Thymus (tissue), 11 donors: ENCODE data around the gene MTG2. TPM values are rescaled to one million over a fixed set of nuclear protein-coding genes. Genes with fewer than 3 reads are reported as not detected.
"Not testable (repeated sequence)": the region's sequence is repeated elsewhere in the genome, so short reads cannot be mapped to it uniquely, and the experiment has no call there.

ENCODE experiments used
- DNase-seq, 9 donors: peaks; one replicate each; pipeline ENCODE4 v3.0.0-alpha.2; 2013; ENCODE audit warnings: low spot score in 9 of 9, low read depth in 6 of 9, missing footprints in 1 of 9
- H3K27ac ChIP-seq, 2 donors: one replicate each; pipeline ENCODE4 v1.5.1; 2013; ENCODE audit warnings: control low read depth in 1 of 2, low read depth in 1 of 2, low read length in 1 of 2, mild to moderate bottlenecking in 1 of 2, moderate library complexity in 1 of 2
- H3K27me3 ChIP-seq, 2 donors: one replicate each; pipeline ENCODE4 v1.5.1; 2013; ENCODE audit warnings: low read length in 1 of 2; ENCODE audit not compliant: control insufficient read depth in 2 of 2, insufficient read depth in 1 of 2
- H3K36me3 ChIP-seq, 2 donors: one replicate each; pipeline ENCODE4 v1.5.1; 2013; ENCODE audit warnings: low read length in 1 of 2, mild to moderate bottlenecking in 1 of 2, moderate library complexity in 1 of 2; ENCODE audit not compliant: control insufficient read depth in 2 of 2, insufficient read depth in 2 of 2
- H3K4me1 ChIP-seq, 2 donors: one replicate each; pipeline ENCODE4 v1.5.1; 2013; ENCODE audit warnings: low read length in 2 of 2; ENCODE audit not compliant: control insufficient read depth in 2 of 2, insufficient read depth in 2 of 2
- H3K4me3 ChIP-seq, 2 donors: one replicate each; pipeline ENCODE4 v1.5.1; 2013; ENCODE audit warnings: low read length in 2 of 2, control low read depth in 1 of 2, mild to moderate bottlenecking in 1 of 2
- H3K9me3 ChIP-seq, 2 donors: one replicate each; pipeline ENCODE4 v1.5.1; 2013; ENCODE audit warnings: low read length in 1 of 2, mild to moderate bottlenecking in 1 of 2; ENCODE audit not compliant: control insufficient read depth in 2 of 2, insufficient read depth in 1 of 2
- WGBS: extraction: QIAGEN DNeasy Blood & Tissue Kit; methylation state at CpG from one replicate; pipeline ENCODE4 v1.1.7; 2013; 5-methylcytosine and 5-hydroxymethylcytosine counted together
- polyA plus RNA-seq: library from polyadenylated mRNA; stranded (reverse); fragments of 200-250 nt; gene quantifications from one replicate; pipeline ENCODE4 v1.2.3, GENCODE V29; 2013
- total RNA-seq: library from RNA; stranded (reverse); fragments of 120-200 nt; gene quantifications from one replicate; pipeline ENCODE4 v1.2.4, GENCODE V29; 2013
- donor health status: healthy.

MTG2 gene
- total and polyA plus RNA-seq, 2 donors: 24.8 to 47.2 TPM

DNA sequence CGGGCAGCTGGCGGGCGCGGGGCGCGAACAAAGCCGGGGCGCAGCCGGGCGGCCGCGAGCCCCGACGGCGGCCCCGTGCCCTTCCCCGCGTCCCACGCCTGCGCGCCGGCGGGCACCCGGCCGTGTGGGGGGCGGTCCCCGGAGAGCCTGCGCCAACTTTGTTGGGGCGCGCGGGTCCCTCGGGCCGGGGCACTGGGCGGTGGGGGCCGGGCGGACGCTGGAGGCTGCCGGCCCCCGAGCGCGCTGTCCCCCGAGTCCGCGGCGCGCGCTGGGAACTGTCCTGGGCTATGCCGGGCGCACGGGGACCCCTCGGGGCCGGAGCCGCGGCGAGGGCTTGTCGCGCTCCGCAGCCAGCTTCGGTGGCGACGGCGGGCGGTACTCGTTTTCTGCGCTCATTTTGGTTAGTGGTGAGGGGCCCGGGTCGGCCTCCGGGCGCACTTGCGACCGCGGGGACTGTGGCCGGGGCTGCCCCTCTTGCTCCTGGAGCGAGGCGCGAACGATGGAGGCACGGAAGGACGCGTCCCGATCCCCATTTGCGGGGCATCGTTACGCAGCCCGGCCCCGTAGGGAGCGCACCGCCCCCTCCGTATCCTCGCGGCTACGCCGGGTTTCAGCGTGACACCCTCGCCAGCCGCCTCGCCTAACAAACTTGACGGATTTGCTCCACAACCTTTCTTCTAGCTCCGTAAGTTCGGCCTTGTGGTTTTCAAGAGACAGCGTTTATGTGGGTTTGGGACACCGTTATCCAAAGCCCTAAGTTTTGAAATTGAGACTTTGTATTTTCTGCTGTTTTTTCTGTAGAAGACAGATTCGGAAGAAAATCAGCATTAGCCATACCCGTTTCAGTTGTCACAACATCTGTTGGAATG, 38.6 kb upstream of the MTG2 start:
- WGBS: under 1% methylated on average over 104 of the region's 104 CpGs
- Histone ChIP-seq H3K4me1 (peaks cover 18 to 31% of the 10 kb centered on the region in 2 donors), H3K27ac (peak overlapping the region in 1 of 2 donors; percentile 99), H3K9me3 (no peaks in the 10 kb centered on the region), H3K27me3 (no peaks in the 10 kb centered on the region), H3K4me3 (peak overlapping the region; percentile 64 to 92), H3K36me3 (peaks cover 15 to 21% of the 10 kb centered on the region in 2 donors)
- peak in 3 of 9 donors; percentile 37 to 65 (median 42) for DNase-seq

DNA sequence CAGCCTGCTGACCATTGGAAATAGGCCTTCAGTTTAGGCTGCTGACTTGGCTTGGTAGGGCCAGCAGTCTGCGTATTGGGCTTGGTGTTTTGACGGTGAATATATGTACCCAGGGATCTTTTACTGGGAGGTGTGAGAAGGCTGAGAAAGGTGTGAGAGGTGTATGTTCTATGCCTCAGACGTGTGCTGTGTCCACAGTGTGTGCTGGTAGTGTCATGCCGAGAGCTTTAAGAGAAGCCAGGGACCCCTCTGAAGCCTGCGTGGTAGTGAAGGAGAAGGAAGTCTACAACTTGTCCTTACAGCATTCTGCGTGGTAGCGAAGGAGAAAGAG, 37.2 kb upstream of the MTG2 start:
- H3K4me3 ChIP-seq: no peak overlapping the region
- H3K9me3 ChIP-seq: no peaks in the 10 kb centered on the region
- H3K36me3 ChIP-seq: peaks cover 2 to 7% of the 10 kb centered on the region in 2 donors
- H3K27ac ChIP-seq: no peak overlapping the region
- peaks cover 18 to 35% of the 10 kb centered on the region in 2 donors for H3K4me1 ChIP-seq
- no peak for DNase-seq
- 98% methylated on average over 7 of the region's 7 CpGs for WGBS
- no peaks in the 10 kb centered on the region for H3K27me3 ChIP-seq

DNA sequence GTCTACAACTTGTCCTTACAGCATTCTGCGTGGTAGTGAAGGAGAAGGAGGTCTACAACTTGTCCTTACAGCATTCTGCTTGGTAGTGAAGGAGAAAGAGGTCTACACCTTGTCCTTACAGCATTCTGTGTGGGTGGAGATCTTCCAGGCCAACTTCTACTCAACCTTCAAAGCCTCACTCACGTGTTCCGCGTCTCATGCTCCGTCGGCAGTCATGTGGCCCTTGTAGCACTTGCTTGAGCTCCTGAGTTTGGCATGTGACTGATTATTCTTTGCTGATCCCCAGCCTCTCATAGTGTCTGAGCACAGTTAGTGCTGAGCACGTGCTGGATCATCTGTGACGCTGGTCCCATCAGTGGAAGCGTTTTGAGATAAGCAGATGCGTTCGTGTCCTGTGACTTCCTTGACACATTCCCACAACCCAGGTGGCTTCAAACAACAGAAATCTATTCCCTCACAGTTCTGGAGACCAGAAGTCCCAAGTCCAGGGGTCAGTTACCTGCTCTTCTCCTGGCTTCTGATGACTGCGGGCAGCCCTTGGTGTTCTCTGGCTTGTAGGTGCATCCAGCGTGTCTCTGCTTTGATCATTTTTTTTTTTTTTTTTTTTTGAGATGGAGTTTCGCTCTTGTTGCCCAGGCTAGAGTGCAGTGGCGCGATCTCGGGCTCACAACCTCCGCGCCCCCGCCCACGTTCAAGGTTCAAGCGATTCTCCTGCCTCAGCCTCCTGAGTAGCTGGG, 36.6 kb upstream of the MTG2 start:
- H3K4me3 ChIP-seq: no peak overlapping the region
- H3K36me3 ChIP-seq: peaks cover 1 to 3% of the 10 kb centered on the region in 2 donors

DNA sequence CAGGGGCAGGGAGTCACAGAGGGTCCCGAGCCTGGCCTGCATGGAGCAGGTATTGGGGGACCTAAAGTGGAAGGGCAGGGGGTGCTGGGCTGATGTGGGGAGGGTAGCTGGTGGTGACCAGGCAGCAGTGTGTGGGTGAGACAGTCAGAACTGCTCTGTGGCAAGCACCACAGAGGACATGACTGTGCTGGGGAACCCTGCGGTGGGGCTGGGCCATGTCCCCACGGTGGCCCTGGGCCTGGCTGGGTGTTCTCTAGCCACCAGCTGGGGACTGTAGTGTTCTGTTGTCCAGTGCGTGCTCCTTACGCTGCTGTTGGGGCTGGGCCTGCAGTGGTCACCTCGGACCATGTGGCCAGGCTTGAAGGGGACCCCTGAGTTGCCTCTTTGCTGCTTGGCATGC, 35.7 kb upstream of the MTG2 start:
- H3K36me3 ChIP-seq: peaks cover 0 to 3% of the 10 kb centered on the region in 2 donors
- no peak for DNase-seq
- H3K4me1 ChIP-seq: peaks cover 8 to 26% of the 10 kb centered on the region in 2 donors
- H3K27ac ChIP-seq: no peak overlapping the region
- H3K4me3 ChIP-seq: no peak overlapping the region
- 98% methylated on average over 6 of the region's 6 CpGs for WGBS
- H3K27me3 ChIP-seq: no peaks in the 10 kb centered on the region
- H3K9me3 ChIP-seq: peaks cover 0 to 3% of the 10 kb centered on the region in 2 donors

More for the DNA sequence above, 36.6 kb upstream of the MTG2 start:
- Histone ChIP-seq H3K9me3 (no peaks in the 10 kb centered on the region), H3K27me3 (no peaks in the 10 kb centered on the region), H3K27ac (no peak overlapping the region), H3K4me1 (peaks cover 16 to 36% of the 10 kb centered on the region in 2 donors)
- no peak for DNase-seq
- WGBS: 93% methylated on average over 22 of the region's 22 CpGs

DNA sequence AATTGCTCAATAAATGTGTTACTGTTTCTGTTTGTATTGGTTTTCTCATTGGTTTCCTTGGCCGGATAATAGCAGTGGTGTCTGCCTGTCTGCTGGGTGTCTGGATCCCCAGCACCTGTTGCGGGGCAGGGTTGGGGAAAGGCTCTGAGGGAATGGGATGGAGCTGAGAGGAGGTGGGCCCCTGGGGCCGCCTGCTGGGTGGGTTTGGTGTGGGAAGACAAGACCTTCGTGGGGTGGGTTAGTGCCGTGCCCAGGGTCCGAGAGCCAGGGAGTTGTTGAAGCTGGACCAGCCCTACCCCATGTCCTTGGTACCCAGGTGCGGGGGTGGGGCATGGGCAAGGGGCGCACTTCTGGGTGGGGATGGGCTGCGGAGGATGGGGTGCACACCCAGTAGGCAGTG, 35.3 kb upstream of the MTG2 start:
- Histone ChIP-seq H3K36me3 (peaks cover 0 to 4% of the 10 kb centered on the region in 2 donors), H3K9me3 (peaks cover 0 to 7% of the 10 kb centered on the region in 2 donors), H3K27me3 (no peaks in the 10 kb centered on the region), H3K27ac (no peak overlapping the region), H3K4me3 (no peak overlapping the region), H3K4me1 (peaks cover 7 to 26% of the 10 kb centered on the region in 2 donors)
- WGBS: 98% methylated on average over 9 of the region's 9 CpGs
- no peak for DNase-seq

DNA sequence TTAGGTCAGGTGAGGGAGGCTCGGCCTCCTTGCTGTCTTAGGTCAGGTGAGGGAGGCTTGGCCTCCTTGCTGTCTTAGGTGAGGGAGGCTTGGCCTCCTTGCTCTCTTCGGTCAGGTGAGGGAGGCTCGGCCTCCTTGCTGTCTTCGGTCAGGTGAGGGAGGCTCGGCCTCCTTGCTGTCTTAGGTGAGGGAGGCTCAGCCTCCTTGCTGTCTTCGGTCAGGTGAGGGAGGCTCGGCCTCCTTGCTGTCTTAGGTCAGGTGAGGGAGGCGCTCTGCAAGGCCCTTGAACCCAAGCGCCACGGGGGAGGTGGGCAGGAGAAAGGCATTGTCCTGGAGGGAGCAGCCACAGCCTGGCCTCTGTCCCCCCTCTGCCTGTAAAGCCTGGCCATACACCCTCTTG, 34.4 kb upstream of the MTG2 start:
- H3K27ac ChIP-seq, H3K4me3 ChIP-seq, H3K27me3 ChIP-seq, DNase-seq: not testable (repeated sequence)
- Histone ChIP-seq H3K36me3 (peaks cover 2 to 11% of the 10 kb centered on the region in 2 donors), H3K9me3 (peaks cover 0 to 15% of the 10 kb centered on the region in 2 donors), H3K4me1 (peaks cover 7 to 26% of the 10 kb centered on the region in 2 donors)
- 93% methylated on average over 10 of the region's 10 CpGs for WGBS

DNA sequence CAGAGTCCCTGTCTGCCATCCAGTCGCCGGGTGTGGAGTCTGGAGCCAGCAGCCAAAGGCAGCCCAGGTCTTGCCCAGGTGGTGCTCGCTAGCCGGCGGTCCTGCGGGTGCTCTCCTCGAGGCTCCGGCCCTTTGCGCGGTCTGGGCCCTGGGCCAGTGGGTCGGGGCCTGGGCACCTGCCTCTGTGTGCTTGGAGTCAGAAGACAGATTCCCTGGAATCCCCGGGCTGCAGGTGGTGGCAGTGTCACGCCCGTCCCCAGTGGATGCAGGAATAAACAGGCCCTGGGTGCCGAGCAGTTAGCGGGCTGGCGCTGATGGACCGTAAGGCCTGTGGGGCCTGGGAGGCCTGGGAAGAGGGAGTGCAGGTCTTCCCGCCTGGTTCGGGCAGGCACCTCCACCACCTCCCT, 33.9 kb upstream of the MTG2 start:
- no peak for DNase-seq
- Histone ChIP-seq H3K9me3 (peaks cover 0 to 17% of the 10 kb centered on the region in 2 donors), H3K4me1 (peaks cover 7 to 26% of the 10 kb centered on the region in 2 donors), H3K27me3 (no peaks in the 10 kb centered on the region), H3K36me3 (peaks cover 2 to 16% of the 10 kb centered on the region in 2 donors), H3K4me3 (no peak overlapping the region), H3K27ac (no peak overlapping the region)
- WGBS: 92% methylated on average over 20 of the region's 20 CpGs

DNA sequence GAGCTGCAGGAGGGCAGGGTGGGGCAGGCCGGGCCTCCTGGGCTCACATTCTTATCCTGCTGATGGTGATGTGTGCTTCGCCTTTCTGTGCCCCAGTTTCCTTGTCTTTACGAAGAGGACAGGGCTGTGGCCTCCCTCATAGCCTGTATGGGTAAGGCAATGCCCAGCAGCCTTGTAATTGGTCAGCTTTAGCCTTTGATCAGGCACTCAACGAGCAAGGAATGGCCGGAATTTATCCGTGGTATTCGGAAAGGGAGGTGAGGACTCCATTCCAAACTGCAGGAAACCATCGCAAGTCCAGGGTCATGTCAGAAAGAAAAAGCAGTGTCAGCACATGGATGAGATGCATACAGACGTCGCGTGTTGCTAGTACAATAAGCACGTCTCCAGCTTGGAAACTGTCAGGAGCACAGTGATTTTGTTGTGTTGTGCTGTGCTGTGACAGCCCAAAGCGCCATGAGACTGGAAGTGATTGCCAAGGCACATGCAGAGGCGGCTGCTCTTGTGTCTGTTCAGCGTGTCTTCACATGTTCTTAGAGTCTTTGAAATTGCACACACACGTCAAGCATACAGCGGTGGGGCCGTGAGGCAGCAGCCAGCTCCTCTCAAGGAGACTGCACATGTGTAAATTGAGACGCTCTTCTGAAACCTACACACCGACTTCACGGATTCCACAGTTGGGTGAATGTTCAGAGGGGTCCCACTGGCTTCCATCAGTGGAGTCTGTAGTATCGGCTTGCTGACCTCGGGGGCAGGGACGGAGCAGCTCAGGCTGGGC, 33.1 kb upstream of the MTG2 start:
- Histone ChIP-seq H3K4me1 (peaks cover 3 to 20% of the 10 kb centered on the region in 2 donors), H3K27ac (peak overlapping the region in 1 of 2 donors; percentile 32), H3K36me3 (peaks cover 7 to 23% of the 10 kb centered on the region in 2 donors), H3K4me3 (no peak overlapping the region), H3K9me3 (peaks cover 0 to 17% of the 10 kb centered on the region in 2 donors), H3K27me3 (no peaks in the 10 kb centered on the region)
- 94% methylated on average over 24 of the region's 24 CpGs for WGBS
- peak in 1 of 9 donors; percentile 23 for DNase-seq
